RWPE2 (cell line): ENCODE data around the gene RAPSN.
A peak's percentile ranks its signal among the peaks of the same experiment; 100 is the strongest.

Experiments used
- ATAC-seq: fragments of 200-7000 bp; cut with Tn5 transposase; 3 replicates; pipeline ENCODE4 v1.9.1; 2021; ENCODE audit warnings: low read depth
- DNase-seq: peaks from one replicate; pipeline ENCODE4 v3.0.0-alpha.2; 2020; ENCODE audit warnings: low spot score
- H3K27ac ChIP-seq: fragments of 450-650 bp; 2 replicates; pipeline ENCODE4 v1.5.1; 2017; ENCODE audit warnings: mild to moderate bottlenecking; ENCODE audit not compliant: poor library complexity, severe bottlenecking
- H3K27me3 ChIP-seq: fragments of 250-450 bp; sonication (Bioruptor Pico); 2 replicates; pipeline ENCODE4 v1.5.1; 2021; ENCODE audit warnings: mild to moderate bottlenecking, moderate library complexity; ENCODE audit not compliant: insufficient read depth, poor library complexity, severe bottlenecking
- H3K36me3 ChIP-seq: fragments of 250-450 bp; sonication (Bioruptor Pico); 2 replicates; pipeline ENCODE4 v1.5.1; 2020; ENCODE audit warnings: low read depth, mild to moderate bottlenecking, moderate library complexity
- H3K4me1 ChIP-seq: fragments of 250-450 bp; sonication (Bioruptor Pico); 2 replicates; pipeline ENCODE4 v1.5.1; 2021; ENCODE audit warnings: mild to moderate bottlenecking, moderate library complexity; ENCODE audit not compliant: insufficient read depth, poor library complexity, severe bottlenecking
- H3K4me3 ChIP-seq: fragments of 250-450 bp; sonication (Bioruptor Pico); 2 replicates; pipeline ENCODE4 v1.5.1; 2021; ENCODE audit warnings: mild to moderate bottlenecking, moderate library complexity; ENCODE audit not compliant: severe bottlenecking
- H3K9me3 ChIP-seq: fragments of 250-450 bp; sonication (Bioruptor Pico); 2 replicates; pipeline ENCODE4 v1.5.1; 2021; ENCODE audit warnings: mild to moderate bottlenecking, moderate library complexity; ENCODE audit not compliant: severe bottlenecking
- TF ChIP-seq, protein P1 (sequence below): fragments of 450-650 bp; IDR thresholded peaks from one replicate; pipeline ENCODE4 v1.5.1; 2017; ENCODE audit warnings: mild to moderate bottlenecking, moderate library complexity; ENCODE audit not compliant: poor library complexity, severe bottlenecking

Gene RAPSN

DNA sequence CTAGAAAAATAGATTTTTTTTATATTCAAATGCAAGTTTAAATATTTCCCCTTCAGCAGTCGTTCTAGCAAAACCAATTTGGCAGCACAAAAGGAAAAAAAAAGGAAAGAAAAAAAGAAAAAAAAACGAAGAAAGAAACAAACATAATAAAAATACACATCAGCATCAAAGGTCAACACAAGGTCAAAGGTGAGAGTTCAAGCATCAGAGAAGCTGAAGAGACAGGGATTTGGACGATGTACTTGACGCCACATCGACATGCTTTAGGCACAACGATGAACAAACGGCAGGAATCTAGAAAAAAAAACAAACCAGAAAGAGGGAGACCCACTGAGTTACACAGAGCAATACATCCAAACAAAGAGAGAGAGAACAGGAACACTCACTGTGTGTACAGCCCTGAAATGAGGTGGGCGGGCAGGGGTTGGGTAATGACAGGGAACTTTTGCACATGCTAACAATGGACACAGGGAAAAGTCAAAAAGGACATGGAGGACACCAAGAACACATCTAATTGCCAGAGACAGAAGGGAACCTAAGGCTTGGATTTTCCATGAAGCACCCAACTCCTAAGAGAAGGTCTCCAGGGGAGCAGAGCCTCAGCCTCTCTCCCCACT is 19.8 kb upstream of the RAPSN start:
- Histone ChIP-seq H3K27me3 (no peaks in the 10 kb centered on the region), H3K36me3 (peaks cover 90% of the 10 kb centered on the region), H3K4me1 (no peaks in the 10 kb centered on the region), H3K9me3 (no peaks in the 10 kb centered on the region), H3K4me3 (no peak overlapping the region), H3K27ac (no peak overlapping the region)
- DNase-seq (no peak), ATAC-seq (0 out of 3 replicates have a peak, but pooled peaks have one; percentile 8)
- TF ChIP-seq, protein P1, sequence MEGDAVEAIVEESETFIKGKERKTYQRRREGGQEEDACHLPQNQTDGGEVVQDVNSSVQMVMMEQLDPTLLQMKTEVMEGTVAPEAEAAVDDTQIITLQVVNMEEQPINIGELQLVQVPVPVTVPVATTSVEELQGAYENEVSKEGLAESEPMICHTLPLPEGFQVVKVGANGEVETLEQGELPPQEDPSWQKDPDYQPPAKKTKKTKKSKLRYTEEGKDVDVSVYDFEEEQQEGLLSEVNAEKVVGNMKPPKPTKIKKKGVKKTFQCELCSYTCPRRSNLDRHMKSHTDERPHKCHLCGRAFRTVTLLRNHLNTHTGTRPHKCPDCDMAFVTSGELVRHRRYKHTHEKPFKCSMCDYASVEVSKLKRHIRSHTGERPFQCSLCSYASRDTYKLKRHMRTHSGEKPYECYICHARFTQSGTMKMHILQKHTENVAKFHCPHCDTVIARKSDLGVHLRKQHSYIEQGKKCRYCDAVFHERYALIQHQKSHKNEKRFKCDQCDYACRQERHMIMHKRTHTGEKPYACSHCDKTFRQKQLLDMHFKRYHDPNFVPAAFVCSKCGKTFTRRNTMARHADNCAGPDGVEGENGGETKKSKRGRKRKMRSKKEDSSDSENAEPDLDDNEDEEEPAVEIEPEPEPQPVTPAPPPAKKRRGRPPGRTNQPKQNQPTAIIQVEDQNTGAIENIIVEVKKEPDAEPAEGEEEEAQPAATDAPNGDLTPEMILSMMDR: no peak

DNA sequence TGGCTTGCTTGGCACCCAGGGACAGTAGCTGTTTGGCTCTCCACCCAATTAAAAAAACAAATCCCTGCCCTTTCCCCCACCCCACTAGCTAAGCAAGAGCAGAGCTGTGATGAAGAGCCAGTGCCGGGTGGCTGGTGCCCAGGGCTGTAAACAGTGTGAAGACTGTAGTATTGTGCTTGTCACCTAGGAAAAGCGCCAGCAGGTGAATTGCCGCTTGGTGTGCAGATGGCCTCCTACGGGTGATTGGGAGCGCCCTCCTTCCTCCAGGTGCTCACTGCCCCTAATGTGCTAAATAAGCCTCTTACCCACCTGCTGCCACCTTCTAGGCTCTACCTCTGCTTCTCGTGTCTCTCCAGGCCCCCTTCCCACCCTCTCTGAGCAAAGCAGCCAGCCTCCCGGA is 18.4 kb upstream of the RAPSN start:
- no peak for ATAC-seq
- no peak for DNase-seq
- no peaks in the 10 kb centered on the region for H3K27me3 ChIP-seq
- TF ChIP-seq, protein P1: no peak
- no peak overlapping the region for H3K4me3 ChIP-seq
- peaks cover 79% of the 10 kb centered on the region for H3K36me3 ChIP-seq
- H3K9me3 ChIP-seq: no peaks in the 10 kb centered on the region
- no peaks in the 10 kb centered on the region for H3K4me1 ChIP-seq
- H3K27ac ChIP-seq: peak overlapping the region; percentile 8

DNA sequence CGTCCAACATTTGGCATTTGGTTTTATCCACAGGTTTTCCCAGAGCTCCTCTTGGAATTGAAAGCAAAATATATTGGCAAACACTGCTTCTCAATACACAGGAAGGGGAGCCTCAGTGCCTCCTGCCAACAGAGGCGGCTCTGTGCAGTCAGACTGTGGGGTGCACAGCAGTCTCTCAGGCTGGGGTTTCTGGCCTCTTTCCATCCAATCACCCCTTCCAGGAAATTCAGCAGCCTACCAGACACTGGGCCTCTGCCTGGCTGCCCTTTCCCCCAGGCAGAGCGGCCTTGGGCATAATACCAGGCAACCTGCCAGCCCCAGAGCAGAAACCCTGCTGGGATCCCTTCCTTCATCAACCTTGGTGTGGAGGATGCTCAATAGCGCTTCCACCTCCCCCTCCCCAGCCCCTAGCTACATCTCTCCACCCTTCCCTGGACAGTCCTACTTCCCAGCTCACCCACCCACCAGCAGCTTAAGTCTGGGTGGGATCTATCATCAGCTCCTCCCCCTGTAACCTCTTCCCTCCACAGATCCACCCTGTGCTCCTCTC is 17.8 kb upstream of the RAPSN start:
- Histone ChIP-seq H3K27me3 (no peaks in the 10 kb centered on the region), H3K27ac (peak overlapping the region; percentile 8), H3K4me3 (no peak overlapping the region), H3K9me3 (no peaks in the 10 kb centered on the region), H3K4me1 (no peaks in the 10 kb centered on the region), H3K36me3 (peaks cover 79% of the 10 kb centered on the region)
- no peak for DNase-seq
- TF ChIP-seq, protein P1: no peak
- peak; percentile 30; the same call in 2 of the 3 replicates for ATAC-seq

DNA sequence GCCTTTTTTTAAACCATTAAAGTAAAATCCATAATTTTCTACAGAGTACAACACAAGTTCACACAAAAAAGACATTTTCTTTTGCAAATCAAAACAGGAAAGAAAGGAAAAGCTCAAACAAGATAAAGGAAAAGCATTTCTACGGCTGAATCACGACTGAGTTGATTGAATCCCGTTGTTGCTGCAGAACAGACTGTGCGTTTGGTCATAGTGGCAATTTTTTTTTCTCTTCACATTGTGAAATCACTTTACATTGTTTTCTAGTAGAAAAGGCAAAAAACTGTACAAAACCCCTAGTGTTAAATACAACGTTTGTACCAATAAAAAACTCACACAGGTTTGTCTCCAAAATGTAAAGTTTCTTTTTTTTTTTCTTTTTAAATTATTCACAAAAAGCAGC is 17.3 kb upstream of the RAPSN start:
- no peak for DNase-seq
- Histone ChIP-seq H3K4me1 (no peaks in the 10 kb centered on the region), H3K9me3 (no peaks in the 10 kb centered on the region), H3K36me3 (peaks cover 79% of the 10 kb centered on the region), H3K27ac (peak overlapping the region; percentile 8), H3K27me3 (no peaks in the 10 kb centered on the region), H3K4me3 (no peak overlapping the region)
- TF ChIP-seq, protein P1: no peak
- ATAC-seq: no peak

DNA sequence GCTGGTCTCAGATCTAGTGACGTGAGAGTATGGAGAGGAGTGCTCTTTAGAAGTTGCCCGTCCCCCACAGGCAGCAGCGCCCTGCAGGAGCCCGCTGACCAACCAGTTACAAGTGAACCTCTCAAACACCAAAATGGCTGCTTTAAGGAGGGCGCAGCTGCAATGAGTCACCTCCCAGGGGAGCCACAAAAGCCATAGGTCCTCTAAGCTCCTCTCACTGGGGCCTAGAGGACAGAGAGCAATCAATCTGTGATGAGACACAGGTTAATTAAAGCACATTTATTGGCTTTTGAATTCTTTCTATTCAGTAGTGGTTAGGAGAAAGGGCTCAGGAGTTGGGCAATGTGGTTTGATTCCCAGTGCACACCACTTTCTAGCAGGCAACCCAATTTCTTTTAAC is 15.5 kb upstream of the RAPSN start:
- ATAC-seq: no peak
- no peak for DNase-seq
- peaks cover 68% of the 10 kb centered on the region for H3K36me3 ChIP-seq
- H3K4me1 ChIP-seq: no peaks in the 10 kb centered on the region
- H3K4me3 ChIP-seq: no peak overlapping the region
- no peak overlapping the region for H3K27ac ChIP-seq
- H3K9me3 ChIP-seq: no peaks in the 10 kb centered on the region
- TF ChIP-seq, protein P1: no peak
- H3K27me3 ChIP-seq: no peaks in the 10 kb centered on the region
